ENCODE measurements around the gene DNAH14. TPM values are rescaled to one million over a fixed set of nuclear protein-coding genes. Genes with fewer than 3 reads are reported as not detected.
A peak's percentile ranks its signal among the peaks of the same experiment; 100 is the strongest.

The DNAH14 gene
- polyA plus RNA-seq, 2 of the 4 experiments (the other 2 are of a cell fraction) = 15.9 to 35.8 TPM

DNA sequence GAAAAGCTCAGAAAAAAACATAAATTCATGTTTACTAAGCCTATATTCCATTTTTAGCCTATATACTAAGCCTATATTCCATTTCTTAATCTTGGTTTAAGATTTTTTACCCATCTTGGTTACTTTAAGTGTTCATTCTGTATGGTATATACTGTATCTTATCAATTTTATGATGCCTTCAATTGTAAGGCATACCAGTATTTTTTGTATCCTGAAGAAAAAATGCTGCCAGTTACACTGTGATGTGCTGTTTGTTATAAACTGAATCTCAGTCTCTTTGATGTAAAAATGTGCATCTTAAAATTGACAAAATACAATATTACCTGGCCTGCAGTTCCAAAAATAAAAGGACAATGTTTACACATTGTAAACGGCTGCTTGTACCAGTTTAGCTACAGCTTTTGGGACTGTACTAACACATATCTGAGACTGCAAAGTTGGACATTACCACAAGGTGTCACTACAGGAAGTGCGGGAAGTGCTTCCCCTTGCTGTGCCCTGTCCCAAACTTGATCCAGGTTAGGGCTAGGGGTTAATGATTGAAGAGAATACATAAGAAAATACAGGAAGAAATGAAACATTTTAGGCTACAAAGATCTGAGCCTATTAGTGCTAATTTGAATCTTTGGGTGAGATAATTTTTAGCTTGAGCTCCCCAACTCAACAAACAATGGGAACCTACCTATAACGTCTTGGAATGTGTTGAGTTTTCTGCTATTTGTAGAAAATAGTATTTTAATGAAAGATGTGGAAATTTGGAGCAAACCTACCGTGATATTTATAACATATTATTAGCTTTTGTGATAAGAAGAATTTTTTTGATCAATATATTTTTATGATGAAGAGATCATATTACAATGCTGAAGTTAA, 389.5 kb downstream of the DNAH14 start:
- POLR2A ChIA-PET = no interaction called here
- DNase-seq (ENCODE audit: low read depth in 1 of 2, low spot score in 1 of 2) (peak; percentile 66 to 67), FAIRE-seq (peak; percentile 89), ATAC-seq (peak; percentile 98 to 100)
- Histone ChIP-seq H3K27ac (no peak overlapping the region), H3K9me3 (no peaks in the 10 kb centered on the region), H3K4me2 (no peak overlapping the region), H3K4me3 (no peak overlapping the region), H3K4me1 (no peaks in the 10 kb centered on the region)
- TF ChIP-seq EHMT2 (IDR thresholded peaks at IDR 0.05; ENCODE audit: low read depth) = no peak
- no peak for TF ChIP-seq KDM1A (IDR thresholded peaks at IDR 0.05; ENCODE audit: low read depth)
- TF ChIP-seq, protein P1, sequence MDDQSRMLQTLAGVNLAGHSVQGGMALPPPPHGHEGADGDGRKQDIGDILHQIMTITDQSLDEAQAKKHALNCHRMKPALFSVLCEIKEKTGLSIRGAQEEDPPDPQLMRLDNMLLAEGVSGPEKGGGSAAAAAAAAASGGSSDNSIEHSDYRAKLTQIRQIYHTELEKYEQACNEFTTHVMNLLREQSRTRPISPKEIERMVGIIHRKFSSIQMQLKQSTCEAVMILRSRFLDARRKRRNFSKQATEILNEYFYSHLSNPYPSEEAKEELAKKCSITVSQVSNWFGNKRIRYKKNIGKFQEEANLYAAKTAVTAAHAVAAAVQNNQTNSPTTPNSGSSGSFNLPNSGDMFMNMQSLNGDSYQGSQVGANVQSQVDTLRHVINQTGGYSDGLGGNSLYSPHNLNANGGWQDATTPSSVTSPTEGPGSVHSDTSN (IDR thresholded peaks at IDR 0.05) = no peak
- TF ChIP-seq NPAS2 (CRISPR knock-in tag; IDR thresholded peaks at IDR 0.05; ENCODE audit: borderline replicate concordance) = no peak
- TF ChIP-seq, protein P2, sequence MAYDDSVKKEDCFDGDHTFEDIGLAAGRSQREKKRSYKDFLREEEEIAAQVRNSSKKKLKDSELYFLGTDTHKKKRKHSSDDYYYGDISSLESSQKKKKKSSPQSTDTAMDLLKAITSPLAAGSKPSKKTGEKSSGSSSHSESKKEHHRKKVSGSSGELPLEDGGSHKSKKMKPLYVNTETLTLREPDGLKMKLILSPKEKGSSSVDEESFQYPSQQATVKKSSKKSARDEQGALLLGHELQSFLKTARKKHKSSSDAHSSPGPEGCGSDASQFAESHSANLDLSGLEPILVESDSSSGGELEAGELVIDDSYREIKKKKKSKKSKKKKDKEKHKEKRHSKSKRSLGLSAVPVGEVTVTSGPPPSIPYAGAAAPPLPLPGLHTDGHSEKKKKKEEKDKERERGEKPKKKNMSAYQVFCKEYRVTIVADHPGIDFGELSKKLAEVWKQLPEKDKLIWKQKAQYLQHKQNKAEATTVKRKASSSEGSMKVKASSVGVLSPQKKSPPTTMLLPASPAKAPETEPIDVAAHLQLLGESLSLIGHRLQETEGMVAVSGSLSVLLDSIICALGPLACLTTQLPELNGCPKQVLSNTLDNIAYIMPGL (CRISPR knock-in tag; IDR thresholded peaks at IDR 0.05; ENCODE audit: borderline replicate concordance) = no peak
- no peak for TF ChIP-seq FOXS1 (CRISPR knock-in tag; IDR thresholded peaks at IDR 0.05)
- TF ChIP-seq, protein P3, sequence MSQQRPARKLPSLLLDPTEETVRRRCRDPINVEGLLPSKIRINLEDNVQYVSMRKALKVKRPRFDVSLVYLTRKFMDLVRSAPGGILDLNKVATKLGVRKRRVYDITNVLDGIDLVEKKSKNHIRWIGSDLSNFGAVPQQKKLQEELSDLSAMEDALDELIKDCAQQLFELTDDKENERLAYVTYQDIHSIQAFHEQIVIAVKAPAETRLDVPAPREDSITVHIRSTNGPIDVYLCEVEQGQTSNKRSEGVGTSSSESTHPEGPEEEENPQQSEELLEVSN (IDR thresholded peaks at IDR 0.05; ENCODE audit: borderline replicate concordance, low read depth) = no peak
- TF ChIP-seq, protein P4, sequence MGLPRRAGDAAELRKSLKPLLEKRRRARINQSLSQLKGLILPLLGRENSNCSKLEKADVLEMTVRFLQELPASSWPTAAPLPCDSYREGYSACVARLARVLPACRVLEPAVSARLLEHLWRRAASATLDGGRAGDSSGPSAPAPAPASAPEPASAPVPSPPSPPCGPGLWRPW (IDR thresholded peaks at IDR 0.05) = no peak
- no peak for TF ChIP-seq ZC3H11A (IDR thresholded peaks at IDR 0.05)
- TF ChIP-seq, protein P5, sequence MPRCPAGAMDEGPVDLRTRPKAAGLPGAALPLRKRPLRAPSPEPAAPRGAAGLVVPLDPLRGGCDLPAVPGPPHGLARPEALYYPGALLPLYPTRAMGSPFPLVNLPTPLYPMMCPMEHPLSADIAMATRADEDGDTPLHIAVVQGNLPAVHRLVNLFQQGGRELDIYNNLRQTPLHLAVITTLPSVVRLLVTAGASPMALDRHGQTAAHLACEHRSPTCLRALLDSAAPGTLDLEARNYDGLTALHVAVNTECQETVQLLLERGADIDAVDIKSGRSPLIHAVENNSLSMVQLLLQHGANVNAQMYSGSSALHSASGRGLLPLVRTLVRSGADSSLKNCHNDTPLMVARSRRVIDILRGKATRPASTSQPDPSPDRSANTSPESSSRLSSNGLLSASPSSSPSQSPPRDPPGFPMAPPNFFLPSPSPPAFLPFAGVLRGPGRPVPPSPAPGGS (IDR thresholded peaks at IDR 0.05) = no peak
- TF ChIP-seq, protein P6, sequence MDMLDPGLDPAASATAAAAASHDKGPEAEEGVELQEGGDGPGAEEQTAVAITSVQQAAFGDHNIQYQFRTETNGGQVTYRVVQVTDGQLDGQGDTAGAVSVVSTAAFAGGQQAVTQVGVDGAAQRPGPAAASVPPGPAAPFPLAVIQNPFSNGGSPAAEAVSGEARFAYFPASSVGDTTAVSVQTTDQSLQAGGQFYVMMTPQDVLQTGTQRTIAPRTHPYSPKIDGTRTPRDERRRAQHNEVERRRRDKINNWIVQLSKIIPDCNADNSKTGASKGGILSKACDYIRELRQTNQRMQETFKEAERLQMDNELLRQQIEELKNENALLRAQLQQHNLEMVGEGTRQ (IDR thresholded peaks at IDR 0.05) = no peak
- TF ChIP-seq, protein P7, sequence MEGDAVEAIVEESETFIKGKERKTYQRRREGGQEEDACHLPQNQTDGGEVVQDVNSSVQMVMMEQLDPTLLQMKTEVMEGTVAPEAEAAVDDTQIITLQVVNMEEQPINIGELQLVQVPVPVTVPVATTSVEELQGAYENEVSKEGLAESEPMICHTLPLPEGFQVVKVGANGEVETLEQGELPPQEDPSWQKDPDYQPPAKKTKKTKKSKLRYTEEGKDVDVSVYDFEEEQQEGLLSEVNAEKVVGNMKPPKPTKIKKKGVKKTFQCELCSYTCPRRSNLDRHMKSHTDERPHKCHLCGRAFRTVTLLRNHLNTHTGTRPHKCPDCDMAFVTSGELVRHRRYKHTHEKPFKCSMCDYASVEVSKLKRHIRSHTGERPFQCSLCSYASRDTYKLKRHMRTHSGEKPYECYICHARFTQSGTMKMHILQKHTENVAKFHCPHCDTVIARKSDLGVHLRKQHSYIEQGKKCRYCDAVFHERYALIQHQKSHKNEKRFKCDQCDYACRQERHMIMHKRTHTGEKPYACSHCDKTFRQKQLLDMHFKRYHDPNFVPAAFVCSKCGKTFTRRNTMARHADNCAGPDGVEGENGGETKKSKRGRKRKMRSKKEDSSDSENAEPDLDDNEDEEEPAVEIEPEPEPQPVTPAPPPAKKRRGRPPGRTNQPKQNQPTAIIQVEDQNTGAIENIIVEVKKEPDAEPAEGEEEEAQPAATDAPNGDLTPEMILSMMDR (IDR thresholded peaks at IDR 0.05) = peak; percentile 78
- no peak for TF ChIP-seq RNF2 (IDR thresholded peaks at IDR 0.05; ENCODE audit: borderline replicate concordance, low read depth)
- TF ChIP-seq SMC3 (IDR thresholded peaks at IDR 0.05) = peak; percentile 56
- peak; percentile 60 to 71 for TF ChIP-seq RAD21 (conservative IDR thresholded peaks at IDR 0.05 in 1 of 2, IDR thresholded peaks at IDR 0.05 in 1 of 2)
- TF ChIP-seq HOXB5 (CRISPR knock-in tag; IDR thresholded peaks at IDR 0.05) = no peak
- WGBS (ENCODE audit: missing lambda C conversion rate) = 24% methylated on average over 4 of the region's 4 CpGs
- CTCF ChIA-PET = interaction anchor here (0.6 to 2.9 kb wide), 31 partner anchors 10 to 673 kb away, joined by 3 to 11 read pairs (median 4); no protein-coding TSS in a partner anchor

All from A549 (cell line).